Heart left ventricle (tissue), 16 donors: Measurements from ENCODE around the gene FGF6. TPM values are rescaled to one million over a fixed set of nuclear protein-coding genes. Genes with fewer than 3 reads are reported as not detected.
"Not testable (repeated sequence)": the region's sequence is repeated elsewhere in the genome, so short reads cannot be mapped to it uniquely, and the experiment has no call there.

Source experiments
- ATAC-seq, 4 donors: fragments of 200-7000 bp; cut with Tn5 transposase; one replicate each; pipeline ENCODE4 v1.9.1; 2020 to 2022; ENCODE audit warnings: moderate library complexity in 4 of 4, mild to moderate bottlenecking in 3 of 4, moderate number of reproducible peaks in 1 of 4
- DNase-seq, 5 donors: peaks; one replicate each; pipeline ENCODE4 v3.0.0-alpha.2; 2020
- H3K27ac ChIP-seq, 12 donors: fragments of 200-600 bp; sonication (generic) in 4 of 12; one replicate each; pipeline versions ENCODE4 v1.5.0 to v1.8.0; 2016 to 2022; ENCODE audit warnings: mild to moderate bottlenecking in 2 of 12
- H3K27me3 ChIP-seq, 9 donors: fragments of 200-600 bp; sonication (generic) in 2 of 9; one replicate each; pipeline versions ENCODE4 v1.5.1 to v1.8.0; 2016 to 2022; ENCODE audit warnings: mild to moderate bottlenecking in 3 of 9
- H3K36me3 ChIP-seq, 9 donors: fragments of 200-600 bp; sonication (generic) in 2 of 9; one replicate each; pipeline versions ENCODE4 v1.5.0 to v1.8.0; 2018 to 2022; ENCODE audit warnings: mild to moderate bottlenecking in 2 of 9
- H3K4me1 ChIP-seq, 12 donors: fragments of 200-600 bp; sonication (generic) in 4 of 12; one replicate each; pipeline versions ENCODE4 v1.5.0 to v1.8.0; 2016 to 2022; ENCODE audit warnings: mild to moderate bottlenecking in 3 of 12
- H3K4me3 ChIP-seq, 12 donors: fragments of 200-600 bp; sonication (generic) in 4 of 12; one replicate each; pipeline versions ENCODE4 v1.5.0 to v1.8.0; 2017 to 2022; ENCODE audit warnings: mild to moderate bottlenecking in 9 of 12, moderate library complexity in 4 of 12
- H3K9me3 ChIP-seq, 12 donors: fragments of 200-600 bp; sonication (generic) in 4 of 12; one replicate each; pipeline versions ENCODE4 v1.5.0 to v1.8.0; 2016 to 2022; ENCODE audit warnings: mild to moderate bottlenecking in 1 of 12
- POLR2A ChIP-seq, 2 donors: fragments of 450-650 bp; IDR thresholded peaks; one replicate each; pipeline ENCODE4 v1.6.1; 2017; ENCODE audit warnings: antibody characterized with exemption in 2 of 2, mild to moderate bottlenecking in 2 of 2, moderate library complexity in 2 of 2
- WGBS, 4 donors: extraction: QIAGEN DNeasy Blood & Tissue Kit in 2 of 4; methylation state at CpG; one replicate each; pipeline versions ENCODE4 v1.1.5 to v1.1.7; 2013 to 2018; 5-methylcytosine and 5-hydroxymethylcytosine counted together
- intact Hi-C, 10 donors: fragments of 100-400 bp; cut with DNase I; formaldehyde crosslinking; loops; one replicate each; pipeline versions ENCODE4 v1.11.1 to v1.14.2; 2022
- polyA plus RNA-seq, 2 donors: library from polyadenylated mRNA; stranded (reverse); fragments of 200-250 nt; gene quantifications; one replicate each; pipeline ENCODE4 v1.2.3, GENCODE V29; 2013
- total RNA-seq, 9 donors: library from RNA; depleted of rRNA in 2 of 9; stranded (reverse); fragments of >200 nt in 2 of 9; fragmentation: NEBNext Ultra II Directional in 3 of 9; extraction: Animal tissue kit (Norgen Biotek cat#: 25700) in 3 of 9; gene quantifications; one replicate each; pipeline versions ENCODE4 v1.1.0 to v1.2.4, GENCODE V29; 2016 to 2023
- TF ChIP-seq, protein P1 (sequence below), 12 donors: fragments of 200-600 bp; sonication (generic) in 4 of 12; IDR thresholded peaks; one replicate each; pipeline versions ENCODE4 v1.5.0 to v1.8.0; 2018 to 2022; ENCODE audit warnings: antibody characterized with exemption in 12 of 12, mild to moderate bottlenecking in 5 of 12
- donor health status: ischemic (EF 13 %, LVEDD 7.1; RV severe dilation, severe dysfunction).
- donor health status: healthy with polysubstance abuse.
- donor health status: DM: no; HTN: yes; CAD: no.
- donor health status: DM: no; HTN: no; CAD: no.
- donor health status: ischemic (EF 25% LVEDD 6.9; RV normal size, moderate dysfunction).
- donor health status: ischemic (EF 25% LVEDD 5.7; RV mildly dilated, moderate dysfunction).
- donor health status: healthy.
- donor health status: DM: yes; HTN: yes; CAD: no.
- donor health status: ischemic (EF 35%, LVEDD 5.7; RV mildly dilated, moderate dysfunction).
- donor health status: nonischemic (EF 11% LVEDD 7.7; RV severe dilation, severe dysfunction).
- donor health status: DM: yes; HTN: yes; CAD: no.
- donor health status: PGD.
- donor health status: ischemic (EF 29% LVEDD 5.4; RV normal size, mild dysfunction).
- donor health status: nonischemic (EF 23%, LVEDD 6.1; RV moderate dilation, normal function).

Gene FGF6
- total and polyA plus RNA-seq, 11 donors: not detected

DNA sequence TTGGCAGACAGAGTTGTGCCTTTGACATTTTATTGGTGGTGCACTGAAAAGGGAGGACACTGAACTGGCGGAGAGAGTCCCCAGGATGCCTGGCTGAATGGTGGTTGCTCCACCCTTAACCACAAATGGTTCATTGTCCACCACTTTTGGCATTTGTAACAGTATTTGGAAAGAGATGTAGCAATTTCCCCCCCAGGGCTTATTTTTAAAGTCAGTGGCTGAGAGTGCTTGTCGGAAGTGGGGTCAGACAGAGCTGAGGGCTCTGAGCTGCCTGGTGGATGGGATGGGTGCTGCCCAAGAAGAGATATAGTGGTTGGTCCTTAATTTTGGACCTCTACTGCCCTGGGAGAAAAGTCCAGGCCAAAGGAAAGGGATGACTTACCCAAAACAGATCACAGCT is 31.5 kb upstream of the FGF6 start:
- H3K27me3 ChIP-seq: peaks cover 0 to 21% (median 0%) of the 10 kb centered on the region in 9 donors
- DNase-seq (no peak), ATAC-seq (no peak)
- TF ChIP-seq POLR2A (IDR thresholded peaks at IDR 0.05): no peak
- 86 to 91% (median 88%) methylated on average over 2 of the region's 2 CpGs for WGBS, 4 donors
- H3K27ac ChIP-seq: no peak overlapping the region
- no peak overlapping the region for H3K4me3 ChIP-seq
- peaks cover 0 to 16% (median 5%) of the 10 kb centered on the region in 12 donors for H3K9me3 ChIP-seq
- H3K36me3 ChIP-seq: no peaks in the 10 kb centered on the region
- peaks cover 0 to 4% (median 0%) of the 10 kb centered on the region in 12 donors for H3K4me1 ChIP-seq
- intact Hi-C loops: no loop called here

DNA sequence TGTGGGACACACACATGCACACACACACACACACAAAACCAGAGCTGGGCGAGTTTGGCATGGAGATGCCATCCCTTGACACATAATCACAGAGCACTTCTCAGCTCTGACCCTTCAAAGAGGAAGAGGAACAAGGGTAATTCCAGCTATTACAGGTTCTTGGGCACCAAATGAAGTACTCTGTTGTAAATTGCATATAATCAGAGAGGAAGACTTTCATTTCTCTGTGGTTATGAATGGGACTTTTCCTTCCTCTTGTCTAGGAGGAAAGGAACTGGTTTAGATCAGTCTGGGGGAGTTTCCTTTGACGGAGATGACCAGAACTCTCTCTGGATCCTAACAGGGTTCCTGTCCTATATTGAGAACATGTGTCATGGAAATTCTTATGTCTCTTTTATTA is 26.4 kb upstream of the FGF6 start:
- TF ChIP-seq, protein P1, sequence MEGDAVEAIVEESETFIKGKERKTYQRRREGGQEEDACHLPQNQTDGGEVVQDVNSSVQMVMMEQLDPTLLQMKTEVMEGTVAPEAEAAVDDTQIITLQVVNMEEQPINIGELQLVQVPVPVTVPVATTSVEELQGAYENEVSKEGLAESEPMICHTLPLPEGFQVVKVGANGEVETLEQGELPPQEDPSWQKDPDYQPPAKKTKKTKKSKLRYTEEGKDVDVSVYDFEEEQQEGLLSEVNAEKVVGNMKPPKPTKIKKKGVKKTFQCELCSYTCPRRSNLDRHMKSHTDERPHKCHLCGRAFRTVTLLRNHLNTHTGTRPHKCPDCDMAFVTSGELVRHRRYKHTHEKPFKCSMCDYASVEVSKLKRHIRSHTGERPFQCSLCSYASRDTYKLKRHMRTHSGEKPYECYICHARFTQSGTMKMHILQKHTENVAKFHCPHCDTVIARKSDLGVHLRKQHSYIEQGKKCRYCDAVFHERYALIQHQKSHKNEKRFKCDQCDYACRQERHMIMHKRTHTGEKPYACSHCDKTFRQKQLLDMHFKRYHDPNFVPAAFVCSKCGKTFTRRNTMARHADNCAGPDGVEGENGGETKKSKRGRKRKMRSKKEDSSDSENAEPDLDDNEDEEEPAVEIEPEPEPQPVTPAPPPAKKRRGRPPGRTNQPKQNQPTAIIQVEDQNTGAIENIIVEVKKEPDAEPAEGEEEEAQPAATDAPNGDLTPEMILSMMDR (IDR thresholded peaks at IDR 0.05): no peak
- no peak for TF ChIP-seq POLR2A (IDR thresholded peaks at IDR 0.05)
- intact Hi-C loops: no loop called here
- no peak overlapping the region for H3K27ac ChIP-seq
- 67 to 77% (median 73%) methylated on average over 2 of the region's 2 CpGs for WGBS, 4 donors
- peaks cover 0 to 4% (median 0%) of the 10 kb centered on the region in 12 donors for H3K4me1 ChIP-seq
- ATAC-seq: no peak
- H3K27me3 ChIP-seq: peaks cover 0 to 21% (median 0%) of the 10 kb centered on the region in 9 donors
- H3K9me3 ChIP-seq: no peaks in the 10 kb centered on the region
- no peak for DNase-seq
- no peak overlapping the region for H3K4me3 ChIP-seq
- no peaks in the 10 kb centered on the region for H3K36me3 ChIP-seq

DNA sequence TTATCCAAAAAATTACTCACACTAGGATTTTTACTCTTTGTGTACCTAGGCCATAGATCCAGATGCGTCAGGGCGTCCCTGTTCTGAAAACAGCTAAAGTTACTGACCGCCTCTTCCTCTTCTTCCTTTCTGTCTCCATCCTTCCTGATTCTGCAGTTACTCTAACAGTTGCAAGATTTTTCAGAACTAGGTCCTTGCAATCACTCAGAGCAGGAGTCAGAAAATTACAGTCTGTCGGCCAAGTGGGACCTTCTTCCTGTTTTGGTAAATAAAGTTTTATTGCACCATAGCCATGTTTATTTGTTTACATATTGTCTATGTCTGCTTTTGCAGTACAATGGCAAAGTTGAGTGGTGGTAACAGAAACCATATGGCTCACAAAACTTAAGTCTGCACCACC is 25.6 kb upstream of the FGF6 start:
- WGBS, 4 donors: 69 to 93% (median 91%) methylated on average over 4 of the region's 4 CpGs
- Histone ChIP-seq H3K4me3 (no peak overlapping the region), H3K9me3 (no peaks in the 10 kb centered on the region), H3K27me3 (peaks cover 0 to 21% (median 0%) of the 10 kb centered on the region in 9 donors), H3K27ac (no peak overlapping the region), H3K36me3 (no peaks in the 10 kb centered on the region), H3K4me1 (peaks cover 0 to 4% (median 0%) of the 10 kb centered on the region in 12 donors)
- DNase-seq (no peak), ATAC-seq (no peak)
- intact Hi-C loops: no loop called here
- no peak for TF ChIP-seq POLR2A (IDR thresholded peaks at IDR 0.05)
- TF ChIP-seq, protein P1 (IDR thresholded peaks at IDR 0.05): no peak

DNA sequence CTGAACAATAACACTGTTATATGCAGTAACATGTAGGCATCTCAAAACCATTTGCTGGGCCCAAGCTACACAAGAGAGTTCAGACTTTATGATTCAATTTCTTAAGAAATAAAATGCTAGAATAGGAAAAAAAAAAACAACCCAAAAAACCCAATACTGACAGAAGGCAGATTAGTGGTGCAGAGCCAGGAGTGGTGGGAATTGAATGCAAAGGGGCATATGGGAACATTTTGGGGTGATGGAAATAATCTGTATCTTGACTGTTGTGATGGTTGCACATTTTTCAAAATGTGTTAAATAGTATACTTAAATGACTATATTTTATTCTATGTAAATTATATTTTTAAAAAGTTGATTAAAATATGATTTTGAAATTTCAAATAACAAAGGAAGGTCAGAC is 23.4 kb upstream of the FGF6 start:
- H3K4me1 ChIP-seq: peaks cover 0 to 4% (median 0%) of the 10 kb centered on the region in 12 donors
- H3K4me3 ChIP-seq: no peak overlapping the region
- intact Hi-C loops: no loop called here
- no peak overlapping the region for H3K27ac ChIP-seq
- DNase-seq (no peak), ATAC-seq (no peak)
- H3K27me3 ChIP-seq: peaks cover 0 to 11% (median 0%) of the 10 kb centered on the region in 9 donors
- TF ChIP-seq, protein P1 (IDR thresholded peaks at IDR 0.05): no peak
- no peak for TF ChIP-seq POLR2A (IDR thresholded peaks at IDR 0.05)
- no peaks in the 10 kb centered on the region for H3K36me3 ChIP-seq
- no peaks in the 10 kb centered on the region for H3K9me3 ChIP-seq

DNA sequence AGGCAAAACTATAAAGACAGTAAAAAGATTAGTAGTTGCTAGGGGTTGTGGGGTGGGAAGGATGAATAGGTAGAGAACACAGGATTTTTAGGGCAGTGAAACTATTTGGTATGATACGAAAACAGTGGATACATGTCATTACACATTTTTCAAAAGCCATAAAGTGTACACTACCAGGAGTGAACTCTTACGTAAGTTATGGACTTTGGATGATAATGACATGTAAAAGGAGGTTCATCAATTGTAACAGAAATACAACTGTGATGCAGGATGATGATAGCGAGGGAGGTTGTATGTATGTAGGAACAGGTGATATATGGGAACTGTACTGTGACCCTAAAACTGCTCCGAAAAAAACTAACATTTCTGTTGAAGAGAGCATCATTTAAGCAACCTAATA is 15.1 kb upstream of the FGF6 start:
- ATAC-seq (no peak), DNase-seq (no peak)
- Histone ChIP-seq H3K4me3 (no peak overlapping the region), H3K9me3 (no peaks in the 10 kb centered on the region), H3K27ac (no peak overlapping the region), H3K4me1 (no peaks in the 10 kb centered on the region), H3K27me3 (peaks cover 0 to 3% (median 0%) of the 10 kb centered on the region in 9 donors), H3K36me3 (no peaks in the 10 kb centered on the region)
- intact Hi-C loops: no loop called here
- no peak for TF ChIP-seq POLR2A (IDR thresholded peaks at IDR 0.05)
- TF ChIP-seq, protein P1 (IDR thresholded peaks at IDR 0.05): no peak
- WGBS, 4 donors: 93 to 96% (median 94%) methylated on average over 4 of the region's 4 CpGs

DNA sequence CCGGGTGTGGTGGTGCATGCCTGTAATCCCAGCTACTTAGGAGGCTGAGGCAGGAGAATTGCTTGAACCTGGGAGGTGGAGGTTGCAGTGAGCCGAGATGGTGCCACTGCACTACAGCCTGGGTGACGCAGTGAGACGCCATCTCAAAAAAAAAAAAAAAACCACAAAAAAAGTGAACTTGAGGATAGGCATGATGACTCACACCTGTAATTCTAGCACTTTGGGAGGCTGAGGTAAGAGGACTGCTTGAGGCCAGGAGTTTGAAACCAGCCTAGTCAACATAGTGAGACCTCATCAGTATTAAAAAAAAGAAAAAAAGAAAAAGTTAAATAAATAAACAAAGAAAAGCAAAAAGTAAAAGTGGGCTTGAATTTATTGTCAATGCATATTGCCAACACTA is 10.2 kb upstream of the FGF6 start:
- H3K36me3 ChIP-seq, ATAC-seq, H3K4me1 ChIP-seq, H3K27me3 ChIP-seq, intact Hi-C loops, H3K27ac ChIP-seq, H3K9me3 ChIP-seq, DNase-seq, H3K4me3 ChIP-seq: not testable (repeated sequence)
- WGBS, 4 donors: 87 to 99% (median 92%) methylated on average over 4 of the region's 4 CpGs
